ENCODE data around the gene PAQR5. TPM values are rescaled to one million over a fixed set of nuclear protein-coding genes. Genes with fewer than 3 reads are reported as not detected.

Gene PAQR5
- total RNA-seq, 4 donors from 2014 or later: 4.2 to 16.4 (median 6.8) TPM

- WGBS, 2 donors: 55 to 59% methylated on average over 5 of the region's 5 CpGs
- intact Hi-C loops (cut with DNase I; ENCODE audit: low total_unique reads): no loop called here
- no peak overlapping the region for H3K4me3 ChIP-seq (ENCODE audit: low read depth, poor library complexity, severe bottlenecking)
- TF ChIP-seq CTCF (IDR thresholded peaks at IDR 0.05) (no peak), POLR2A (IDR thresholded peaks at IDR 0.05) (no peak)
- DNase-seq (ENCODE audit: low spot score in 2 of 2): no peak
These were observed 12.6 kb downstream of the PAQR5 start for GRCh38 chr15:69311319-69311721.

- TF ChIP-seq POLR2A (IDR thresholded peaks at IDR 0.05) (no peak), CTCF (IDR thresholded peaks at IDR 0.05) (no peak)
- DNase-seq (ENCODE audit: low spot score in 2 of 2): no peak
- WGBS, 2 donors: 75 to 87% methylated on average over 8 of the region's 8 CpGs
- no peak overlapping the region for H3K4me3 ChIP-seq (ENCODE audit: low read depth, poor library complexity, severe bottlenecking)
- intact Hi-C loops (cut with DNase I; ENCODE audit: low total_unique reads): no loop called here
These were observed 14.8 kb downstream of the PAQR5 start for GRCh38 chr15:69313432-69314000.

- DNase-seq (ENCODE audit: low spot score in 2 of 2): no peak
- intact Hi-C loops (cut with DNase I; ENCODE audit: low total_unique reads): no loop called here
- H3K4me3 ChIP-seq (ENCODE audit: low read depth, poor library complexity, severe bottlenecking): no peak overlapping the region
- no peak for TF ChIP-seq POLR2A (IDR thresholded peaks at IDR 0.05)
- 80 to 86% methylated on average over 6 of the region's 6 CpGs for WGBS, 2 donors
These were observed 15.4 kb downstream of the PAQR5 start for GRCh38 chr15:69314131-69314530.

- H3K4me3 ChIP-seq (ENCODE audit: low read depth, poor library complexity, severe bottlenecking): no peak overlapping the region
- WGBS, 2 donors: 82 to 88% methylated on average over 8 of the region's 8 CpGs
- TF ChIP-seq POLR2A (IDR thresholded peaks at IDR 0.05) (no peak), CTCF (IDR thresholded peaks at IDR 0.05) (no peak)
- DNase-seq (ENCODE audit: low spot score in 2 of 2): no peak
- intact Hi-C loops (cut with DNase I; ENCODE audit: low total_unique reads): no loop called here
These were observed 16.0 kb downstream of the PAQR5 start for GRCh38 chr15:69314736-69315135.

- intact Hi-C loops (cut with DNase I; ENCODE audit: low total_unique reads): no loop called here
- no peak for TF ChIP-seq POLR2A (IDR thresholded peaks at IDR 0.05)
- no peak for TF ChIP-seq CTCF (IDR thresholded peaks at IDR 0.05)
- DNase-seq (ENCODE audit: low spot score in 2 of 2): no peak
- no peak overlapping the region for H3K4me3 ChIP-seq (ENCODE audit: low read depth, poor library complexity, severe bottlenecking)
- 75 to 89% methylated on average over 9 of the region's 9 CpGs for WGBS, 2 donors
These were observed 16.8 kb downstream of the PAQR5 start for GRCh38 chr15:69315402-69316110.

GRCh38 chr15:69316291-69316690 is 17.6 kb downstream of the PAQR5 start:
- TF ChIP-seq POLR2A (IDR thresholded peaks at IDR 0.05) (no peak), CTCF (IDR thresholded peaks at IDR 0.05) (no peak)
- 74 to 83% methylated on average over 8 of the region's 8 CpGs for WGBS, 2 donors
- no peak overlapping the region for H3K4me3 ChIP-seq (ENCODE audit: low read depth, poor library complexity, severe bottlenecking)
- intact Hi-C loops (cut with DNase I; ENCODE audit: low total_unique reads): no loop called here
- no peak for DNase-seq (ENCODE audit: low spot score in 2 of 2)

Measured in lower leg skin (tissue), 4 donors.